ENCODE measurements around the gene DOCK10.

The DOCK10 gene

DNA sequence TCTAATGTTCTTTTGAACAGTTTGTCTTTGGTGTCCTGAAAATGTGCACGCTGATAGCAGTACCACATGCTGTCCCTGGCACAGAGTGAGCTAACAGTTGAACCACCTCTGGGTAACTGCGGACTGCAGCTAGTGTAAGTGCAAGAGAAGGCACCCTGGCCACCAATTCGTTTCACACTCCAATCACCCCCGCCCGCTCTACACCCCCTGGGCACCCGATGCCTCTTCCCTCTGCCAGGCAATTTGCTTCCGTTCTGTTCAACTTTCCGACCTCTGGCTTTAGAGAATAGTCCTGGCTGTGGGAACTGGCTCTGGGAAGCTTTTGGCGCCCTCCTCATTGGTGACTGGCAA lies 1.4 kb downstream of the DOCK10 start:
- peak; percentile 82 for DNase-seq

DNA sequence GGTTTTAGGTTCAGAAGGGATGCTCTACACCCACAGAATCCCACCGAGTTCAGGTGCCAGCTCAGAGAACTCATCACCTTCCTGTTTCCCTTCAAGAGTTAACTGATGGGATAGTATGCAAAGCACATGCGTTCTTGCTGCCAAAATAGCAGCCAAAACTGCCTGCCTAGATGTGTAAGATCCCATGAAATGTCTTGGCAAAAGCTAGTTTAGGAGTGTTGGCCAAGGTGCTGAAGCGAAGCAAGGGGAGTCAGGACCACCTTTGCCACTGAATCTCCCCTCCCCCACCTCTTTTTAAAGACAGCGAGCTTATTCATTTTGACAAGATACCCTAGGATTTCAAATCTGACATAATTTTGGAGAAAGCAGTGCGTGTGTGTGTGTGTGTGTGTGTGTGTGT lies 2.1 kb downstream of the DOCK10 start:
- no peak for DNase-seq

- no peak for DNase-seq
Measured at GRCh38 chr2:225038231-225038523, 4.1 kb downstream of the DOCK10 start.

DNA sequence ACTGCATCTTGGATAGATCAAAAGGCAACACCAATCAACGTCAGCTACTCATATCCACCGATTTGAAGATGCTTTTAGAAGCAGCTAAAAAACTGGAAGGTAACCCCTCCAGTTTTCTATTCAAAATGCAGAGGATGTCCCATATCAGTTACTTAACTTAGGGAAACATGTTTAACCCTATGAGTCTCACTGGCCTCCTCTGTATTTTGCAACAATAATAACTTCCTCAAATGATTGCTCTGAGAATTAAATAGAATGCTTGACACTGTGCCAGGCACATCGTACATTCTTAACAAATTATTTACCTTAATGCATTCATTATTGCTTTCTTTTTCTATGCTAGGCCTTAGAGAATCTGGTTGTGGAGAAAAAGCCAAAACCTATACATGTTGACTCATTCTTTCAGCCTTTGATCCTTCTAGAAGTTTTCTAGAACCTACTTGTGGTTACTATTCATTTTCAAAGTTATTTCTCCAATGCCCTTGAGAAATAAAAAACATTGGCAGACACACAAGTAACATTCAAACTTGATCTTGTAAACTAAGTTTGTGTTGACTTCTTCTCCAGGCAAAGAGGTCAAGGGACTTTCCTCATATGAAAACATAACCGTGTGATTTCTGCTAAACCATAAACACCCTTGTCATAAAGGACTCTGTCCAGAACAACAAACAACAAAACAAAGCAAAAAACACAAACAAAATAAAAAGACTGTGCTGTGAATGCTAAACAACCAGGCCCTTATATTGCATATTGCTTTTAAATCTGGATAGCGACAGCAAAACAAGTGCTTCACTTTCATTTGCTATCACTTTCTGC lies 4.6 kb downstream of the DOCK10 start:
- DNase-seq, result peak; percentile 54

- no peak for DNase-seq
Measured at GRCh38 chr2:225036431-225036830, 5.8 kb downstream of the DOCK10 start.

DNA sequence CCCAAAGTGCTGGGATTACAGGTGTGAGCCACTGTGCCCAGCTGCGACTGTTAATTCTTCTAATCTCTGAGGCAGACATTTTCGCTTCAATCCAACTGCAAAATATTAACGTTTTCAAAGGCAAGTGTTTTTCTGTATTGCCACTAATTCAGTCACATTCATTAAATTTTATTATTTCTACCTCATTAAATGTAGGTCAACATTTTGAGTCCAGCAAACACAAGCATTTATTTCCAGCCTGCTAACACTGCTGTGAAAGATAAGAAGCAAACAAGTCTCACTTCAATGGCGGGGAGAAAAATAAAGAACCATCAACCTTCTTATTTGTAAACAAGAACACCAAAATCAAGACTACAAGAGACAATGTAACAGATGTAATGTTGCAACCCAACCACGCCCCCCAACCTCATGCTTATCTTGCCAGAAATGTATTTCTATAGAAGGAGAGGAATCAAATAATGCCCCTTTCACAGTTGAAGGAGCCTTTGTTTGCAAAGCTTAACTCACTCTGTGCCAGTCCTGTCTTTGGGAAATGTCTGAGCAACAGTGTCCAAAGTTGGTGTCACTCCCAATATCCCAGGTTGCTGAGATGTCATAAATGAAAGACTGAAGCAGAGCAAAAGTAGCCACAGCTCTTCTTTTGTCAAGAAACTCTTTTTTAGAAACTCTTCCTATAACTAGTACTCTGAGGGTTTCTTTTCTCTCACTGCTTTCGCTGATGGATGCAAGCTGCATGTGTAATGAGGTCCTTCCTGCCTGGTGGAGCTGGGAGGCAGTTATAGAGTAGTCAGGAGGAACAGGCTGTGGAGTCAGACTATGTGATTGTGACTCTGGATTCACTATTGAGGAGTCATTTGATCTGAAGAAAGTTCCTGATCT lies 8.6 kb downstream of the DOCK10 start:
- peak; percentile 45 for DNase-seq

DNA sequence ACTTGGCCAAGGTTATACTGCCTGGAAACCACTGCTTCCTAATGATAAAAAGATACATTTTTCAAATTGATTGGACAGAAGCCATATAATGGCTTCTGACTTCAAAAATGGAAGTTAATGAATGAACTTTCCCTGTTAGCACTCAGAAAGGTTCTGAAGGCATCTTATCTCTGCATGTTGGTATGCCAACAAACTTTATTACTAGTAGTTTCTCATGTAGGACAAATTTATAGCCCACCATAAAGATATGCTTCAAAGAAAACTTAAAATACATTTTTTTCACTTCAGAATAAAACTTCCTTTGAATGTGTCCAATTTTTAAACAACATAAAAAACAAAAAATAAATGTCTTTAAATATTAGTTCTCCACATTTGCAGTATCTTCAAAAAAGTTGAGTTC lies 10.0 kb downstream of the DOCK10 start:
- no peak for DNase-seq

- peak; percentile 28 for DNase-seq
Measured at GRCh38 chr2:225031599-225031998, 10.7 kb downstream of the DOCK10 start.

GRCh38 chr2:225030893-225031292 lies 11.4 kb downstream of the DOCK10 start:
- DNase-seq, result no peak

- peak; percentile 71 for DNase-seq
Measured at GRCh38 chr2:225030203-225030602, 12.1 kb downstream of the DOCK10 start.

DNA sequence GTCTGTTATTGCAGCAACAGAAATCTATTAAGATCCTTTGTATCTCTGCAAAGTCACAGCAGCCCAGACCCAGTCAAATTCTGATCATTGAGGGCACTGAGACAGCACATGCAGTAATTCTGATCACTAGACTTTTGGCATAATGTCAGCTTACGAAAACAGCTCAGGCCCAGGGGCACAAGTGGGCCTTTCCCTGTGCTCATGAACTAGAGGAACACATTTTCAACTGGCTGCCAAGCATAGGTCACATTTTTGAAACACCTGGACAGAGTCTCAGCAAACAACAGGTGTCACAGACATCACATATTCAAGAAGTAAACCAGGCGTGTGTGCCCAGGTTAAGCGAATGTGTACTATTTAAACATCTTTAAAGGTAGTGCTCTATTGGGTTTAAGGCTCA lies 13.7 kb downstream of the DOCK10 start:
- no peak for DNase-seq

- peak; percentile 67 for DNase-seq
Measured at GRCh38 chr2:225027061-225027762, 15.1 kb downstream of the DOCK10 start.

DNA sequence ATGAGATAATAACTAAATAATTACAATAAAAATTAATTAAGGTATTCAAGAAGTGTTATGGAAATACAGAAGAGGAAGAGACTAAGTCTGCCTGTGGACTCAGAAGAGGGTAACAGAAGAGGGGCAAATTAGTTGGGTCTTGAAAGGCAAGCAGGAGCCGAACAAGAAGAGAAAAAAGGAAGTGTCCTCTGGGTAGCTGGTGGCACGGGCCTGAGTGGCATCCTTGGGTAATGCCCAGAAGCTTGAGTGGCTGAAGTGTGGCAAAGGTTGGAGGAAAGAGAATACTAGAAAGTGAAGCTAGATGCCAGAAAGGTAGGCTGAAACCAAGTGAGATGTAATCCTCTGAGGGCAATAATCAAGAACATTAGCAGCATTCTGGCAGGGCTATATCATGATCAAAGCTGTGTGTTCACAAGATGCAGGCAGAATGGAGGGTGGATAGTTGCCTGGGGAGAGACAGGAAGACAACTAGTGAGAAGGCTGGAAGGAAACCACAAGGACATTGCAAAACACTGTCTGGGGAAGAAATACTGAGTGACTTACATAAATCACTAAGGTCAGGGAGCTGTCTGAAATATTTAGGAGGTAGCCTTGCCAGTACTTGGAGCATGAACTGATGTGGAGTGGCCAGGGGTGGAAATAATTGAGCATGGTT lies 16.2 kb downstream of the DOCK10 start:
- DNase-seq, result peak; percentile 85

GRCh38 chr2:225022188-225022587 lies 20.1 kb downstream of the DOCK10 start:
- DNase-seq, result no peak

GRCh38 chr2:225020168-225020849 lies 22.0 kb downstream of the DOCK10 start:
- DNase-seq, result no peak

GRCh38 chr2:225019105-225019504 lies 23.2 kb downstream of the DOCK10 start:
- peak; percentile 65 for DNase-seq

- no peak for DNase-seq
Measured at GRCh38 chr2:225017713-225018112, 24.6 kb downstream of the DOCK10 start.

DNA sequence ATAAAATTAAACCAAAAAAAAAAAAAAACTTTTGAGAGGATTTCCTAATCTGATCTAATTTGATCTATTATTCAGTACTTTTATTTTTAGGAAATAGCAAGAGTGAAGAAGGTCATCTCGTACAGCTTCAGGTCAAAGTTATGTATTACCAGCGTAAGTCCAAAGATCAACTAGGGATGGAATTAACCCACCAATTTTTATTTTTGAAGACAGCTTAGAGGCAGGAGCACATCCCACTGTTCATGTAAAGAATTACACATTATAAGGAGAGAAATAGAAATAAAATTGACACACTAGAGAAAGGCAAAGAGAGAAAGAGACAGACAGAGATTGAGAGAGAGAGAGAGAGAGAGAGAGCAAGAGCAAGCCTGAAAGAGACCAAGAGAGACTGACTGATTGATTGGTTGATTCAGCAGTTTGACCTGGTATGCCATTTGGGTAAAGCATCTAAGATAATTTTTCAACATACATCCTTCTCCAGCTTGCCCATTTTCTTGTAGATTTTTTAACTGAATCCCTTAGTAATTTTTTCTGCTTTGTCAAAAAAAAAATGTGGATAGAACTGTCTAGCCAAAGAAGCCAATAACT lies 25.1 kb downstream of the DOCK10 start:
- DNase-seq, result no peak

DNA sequence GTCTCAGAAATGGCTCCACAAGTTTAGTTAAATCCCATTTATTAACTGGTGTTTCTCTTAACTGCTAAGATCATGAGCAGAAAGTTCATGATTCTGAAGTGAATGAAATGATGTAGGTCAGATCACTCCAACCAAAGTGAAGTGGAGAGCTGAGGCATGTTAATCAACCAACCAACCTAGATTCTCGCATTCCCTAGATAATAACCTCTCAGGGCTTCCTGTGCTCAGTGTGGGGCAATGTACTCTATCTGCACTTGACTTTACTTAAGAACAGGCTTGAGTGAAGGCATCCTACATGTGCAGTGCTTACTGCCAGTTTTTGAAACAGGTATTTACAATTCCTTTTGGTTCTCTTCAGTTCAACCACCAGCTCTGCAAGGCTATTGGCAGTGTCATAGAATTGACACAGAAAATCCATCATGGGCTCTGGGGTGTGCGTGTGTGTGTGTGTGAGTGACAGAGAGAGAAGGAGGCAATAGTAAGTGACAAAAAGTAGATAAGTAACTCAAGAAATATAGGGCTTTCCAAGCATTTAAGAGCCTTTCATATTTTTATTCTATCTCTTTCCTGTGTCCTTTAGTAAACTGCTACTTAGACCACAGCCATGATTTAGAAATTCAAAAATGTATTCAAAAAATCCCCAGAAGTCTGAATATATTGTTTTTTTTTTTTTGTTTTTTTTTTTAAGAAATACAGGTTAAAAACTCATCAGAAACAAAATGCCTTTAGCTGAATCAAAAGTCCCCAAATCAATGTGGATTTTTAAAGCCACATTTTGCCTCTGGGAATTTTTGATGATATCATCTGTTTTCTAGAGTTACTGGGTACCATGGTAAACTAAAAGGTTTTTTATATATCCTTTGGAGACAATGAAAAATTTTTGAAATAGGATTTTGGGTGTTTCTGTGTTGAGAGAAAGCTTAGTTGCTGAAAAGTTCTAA lies 28.6 kb downstream of the DOCK10 start:
- no peak for DNase-seq

- no peak for DNase-seq
Measured at GRCh38 chr2:225011585-225011984, 30.7 kb downstream of the DOCK10 start.

DNA sequence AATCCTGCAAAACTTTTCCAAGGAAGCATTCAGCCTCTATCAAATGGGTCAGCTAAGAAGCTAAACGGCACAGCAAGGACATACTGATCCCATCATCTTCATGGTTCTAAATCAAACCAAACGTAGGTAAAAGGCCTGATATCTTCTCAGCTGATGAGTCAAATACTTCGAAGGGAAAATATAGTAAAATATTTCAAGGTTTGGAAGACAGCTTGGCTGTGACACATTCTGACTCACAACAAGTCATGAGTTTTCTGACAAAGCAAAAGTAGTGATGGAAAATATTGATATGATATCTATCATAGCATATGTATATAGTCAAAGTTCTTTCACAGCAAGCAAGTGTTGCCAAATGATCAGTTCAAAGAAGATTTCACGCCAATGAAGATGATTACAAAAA lies 31.5 kb downstream of the DOCK10 start:
- DNase-seq, result peak; percentile 43
